Upper lobe of left lung (tissue), 4 donors: Measurements from ENCODE around the gene C1orf232.

Experiments
- EP300 ChIP-seq, 4 donors: sonication (generic); formaldehyde crosslinking; IDR thresholded peaks; one replicate each; pipeline ENCODE4 v1.5.1; 2017; ENCODE audit warnings: antibody characterized with exemption in 4 of 4, control low read depth in 2 of 4
- POLR2A ChIP-seq, 4 donors: fragments of 450-650 bp; IDR thresholded peaks; one replicate each; pipeline ENCODE4 v1.5.1; 2016 to 2017; ENCODE audit warnings: antibody characterized with exemption in 4 of 4, mild to moderate bottlenecking in 2 of 4
- TF ChIP-seq, protein P1 (sequence below), 6 experiments: fragments of 450-650 bp in 4 of 6; fragments of 200-600 bp in 2 of 6; sonication (generic) in 2 of 6; IDR thresholded peaks; one replicate each; pipeline ENCODE4 v1.5.1; 2016 to 2019; ENCODE audit warnings: antibody characterized with exemption in 6 of 6

DNA sequence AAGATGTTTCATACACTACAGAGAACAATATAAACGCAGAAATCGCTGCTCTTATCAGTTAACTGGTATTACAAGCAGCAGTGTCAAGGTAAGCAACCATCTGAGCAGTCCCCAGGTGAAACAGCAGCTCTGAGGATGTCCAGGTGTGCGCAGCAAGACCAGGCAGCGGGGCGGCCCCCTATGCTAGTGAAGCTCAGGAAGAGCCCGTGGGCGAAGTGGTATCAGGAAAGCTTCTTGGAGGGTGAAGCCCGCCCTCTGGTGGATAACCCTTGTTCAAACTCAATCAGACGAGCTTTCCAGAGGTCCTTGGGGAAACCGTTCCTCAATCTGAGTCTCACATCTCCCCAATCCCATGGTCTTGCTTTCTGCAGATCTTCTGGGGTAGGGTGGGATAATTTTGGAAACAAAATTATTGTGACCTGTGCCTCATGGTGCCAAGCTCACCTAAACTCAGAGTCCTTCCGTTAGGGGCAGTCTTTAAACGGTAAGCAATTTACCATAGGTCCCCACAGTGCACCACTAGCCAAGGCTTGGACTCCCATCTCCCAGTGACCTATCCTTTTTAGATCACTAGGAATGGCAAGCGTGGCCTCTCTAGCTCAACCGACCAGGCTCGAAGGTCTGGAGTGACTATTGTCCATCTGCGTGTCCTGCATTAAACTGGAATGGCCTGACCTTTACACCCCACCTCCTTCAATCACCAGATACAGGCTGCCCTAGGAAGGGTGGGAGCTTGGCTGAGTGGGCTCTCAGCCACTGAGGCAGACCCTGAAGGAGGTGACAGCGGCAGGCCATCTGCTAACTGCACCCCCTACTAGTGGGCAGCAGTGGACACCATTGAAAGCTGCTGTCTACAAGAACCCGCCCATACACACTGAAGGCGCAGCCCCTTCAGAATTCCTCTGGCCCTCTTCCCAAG lies 23.5 kb downstream of the C1orf232 start:
- TF ChIP-seq EP300 (IDR thresholded peaks at IDR 0.05) (no peak), POLR2A (IDR thresholded peaks at IDR 0.05) (no peak)
- TF ChIP-seq, protein P1, sequence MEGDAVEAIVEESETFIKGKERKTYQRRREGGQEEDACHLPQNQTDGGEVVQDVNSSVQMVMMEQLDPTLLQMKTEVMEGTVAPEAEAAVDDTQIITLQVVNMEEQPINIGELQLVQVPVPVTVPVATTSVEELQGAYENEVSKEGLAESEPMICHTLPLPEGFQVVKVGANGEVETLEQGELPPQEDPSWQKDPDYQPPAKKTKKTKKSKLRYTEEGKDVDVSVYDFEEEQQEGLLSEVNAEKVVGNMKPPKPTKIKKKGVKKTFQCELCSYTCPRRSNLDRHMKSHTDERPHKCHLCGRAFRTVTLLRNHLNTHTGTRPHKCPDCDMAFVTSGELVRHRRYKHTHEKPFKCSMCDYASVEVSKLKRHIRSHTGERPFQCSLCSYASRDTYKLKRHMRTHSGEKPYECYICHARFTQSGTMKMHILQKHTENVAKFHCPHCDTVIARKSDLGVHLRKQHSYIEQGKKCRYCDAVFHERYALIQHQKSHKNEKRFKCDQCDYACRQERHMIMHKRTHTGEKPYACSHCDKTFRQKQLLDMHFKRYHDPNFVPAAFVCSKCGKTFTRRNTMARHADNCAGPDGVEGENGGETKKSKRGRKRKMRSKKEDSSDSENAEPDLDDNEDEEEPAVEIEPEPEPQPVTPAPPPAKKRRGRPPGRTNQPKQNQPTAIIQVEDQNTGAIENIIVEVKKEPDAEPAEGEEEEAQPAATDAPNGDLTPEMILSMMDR (IDR thresholded peaks at IDR 0.05): peak; percentile 71 to 87 (median 76)
